Keratinocyte (primary cell): ENCODE results near the gene DZIP1L. TPM values are rescaled to one million over a fixed set of nuclear protein-coding genes. Genes with fewer than 3 reads are reported as not detected.
A peak's percentile ranks its signal among the peaks of the same experiment; 100 is the strongest.

Experiments
- DNase-seq: peaks from one replicate; pipeline ENCODE4 v3.0.0-alpha.2; 2011; ENCODE audit warnings: low read depth, missing footprints, low spot score
- FAIRE-seq: peaks from 2 replicates; lab custom pipeline; 2011; peaks lifted over from hg19 to GRCh38; lab: Jason Lieb, UNC
- H2AFZ ChIP-seq: 2 replicates; pipeline ENCODE4 v1.6.0; 2012; ENCODE audit warnings: low read length, control low read depth, inconsistent platforms; ENCODE audit not compliant: control insufficient read depth
- H3K27ac ChIP-seq: 2 replicates; pipeline ENCODE4 v1.5.1; 2011; ENCODE audit warnings: low read length; ENCODE audit not compliant: control insufficient read depth, insufficient read depth
- H3K27me3 ChIP-seq: 3 replicates; pipeline ENCODE4 v1.6.0; 2011; ENCODE audit warnings: low read length; ENCODE audit not compliant: control insufficient read depth, insufficient read depth; ENCODE audit errors: extremely low read depth
- H3K36me3 ChIP-seq, 2 experiments: 2 replicates in 1 of 2; 3 replicates in 1 of 2; pipeline ENCODE4 v1.5.1; 2011; ENCODE audit warnings: low read length in 2 of 2, mild to moderate bottlenecking in 1 of 2; ENCODE audit not compliant: control insufficient read depth in 2 of 2, insufficient read depth in 2 of 2; ENCODE audit errors: extremely low read depth in 1 of 2
- H3K4me1 ChIP-seq: 3 replicates; pipeline ENCODE4 v1.5.1; 2011; ENCODE audit warnings: low read length; ENCODE audit not compliant: control insufficient read depth, insufficient read depth; ENCODE audit errors: extremely low read depth
- H3K4me2 ChIP-seq: 3 replicates; pipeline ENCODE4 v1.6.0; 2011; ENCODE audit warnings: low read depth, low read length; ENCODE audit not compliant: control insufficient read depth, insufficient read depth; ENCODE audit errors: extremely low read depth
- H3K4me3 ChIP-seq, 3 experiments: fragments of 200-600 bp in 1 of 3; sonication (generic) in 1 of 3; 2 replicates in 2 of 3; 3 replicates in 1 of 3; pipeline ENCODE4 v1.5.1; 2011 to 2016; ENCODE audit warnings: low read length in 3 of 3, mild to moderate bottlenecking in 3 of 3, control low read depth in 2 of 3, inconsistent platforms in 1 of 3, low read depth in 1 of 3, mixed read lengths in 1 of 3, mixed run types in 1 of 3, moderate library complexity in 1 of 3; ENCODE audit not compliant: control insufficient read depth in 2 of 3, insufficient read depth in 2 of 3; ENCODE audit errors: extremely low read depth in 1 of 3
- H3K79me2 ChIP-seq: 2 replicates; pipeline ENCODE4 v1.6.0; 2012; ENCODE audit warnings: low read length; ENCODE audit not compliant: control insufficient read depth, insufficient read depth
- H3K9ac ChIP-seq: 3 replicates; pipeline ENCODE4 v1.6.0; 2011; ENCODE audit warnings: low read length; ENCODE audit not compliant: control insufficient read depth, insufficient read depth; ENCODE audit errors: extremely low read depth
- H3K9me1 ChIP-seq: 3 replicates; pipeline ENCODE4 v1.6.0; 2011; ENCODE audit warnings: low read length; ENCODE audit not compliant: control insufficient read depth, insufficient read depth; ENCODE audit errors: extremely low read depth
- H3K9me3 ChIP-seq: 2 replicates; pipeline ENCODE4 v1.5.1; 2012; ENCODE audit warnings: low read depth, low read length; ENCODE audit not compliant: control insufficient read depth
- H4K20me1 ChIP-seq: 3 replicates; pipeline ENCODE4 v1.6.0; 2011; ENCODE audit warnings: low read length; ENCODE audit not compliant: control insufficient read depth, insufficient read depth; ENCODE audit errors: extremely low read depth
- CTCF ChIP-seq, 3 experiments: IDR thresholded peaks in 1 of 3; conservative IDR thresholded peaks in 1 of 3; optimal IDR thresholded peaks in 1 of 3; 2 replicates in 2 of 3; 3 replicates in 1 of 3; pipeline versions ENCODE3 to v1.5.1; 2011; ENCODE audit warnings: low read length in 3 of 3, mild to moderate bottlenecking in 3 of 3, moderate library complexity in 2 of 3, control low read depth in 1 of 3, inconsistent platforms in 1 of 3; ENCODE audit not compliant: insufficient read depth in 2 of 3; ENCODE audit errors: extremely low read depth in 1 of 3
- EZH2 ChIP-seq: IDR thresholded peaks from one replicate; pipeline ENCODE4 v1.6.1; 2012; ENCODE audit warnings: inconsistent platforms, mild to moderate bottlenecking, low read length, moderate library complexity
- dilution Hi-C: fragments of 300-500 bp; cut with MboI; formaldehyde crosslinking; loops from one replicate; pipeline ENCODE4 v1.7.0; 2020; ENCODE audit warnings: low sequenced_read_pairs; ENCODE audit not compliant: extremely low pct_ligation_motif_present
- polyA plus RNA-seq, 5 experiments: library from polyadenylated mRNA; depleted of rRNA in 3 of 5; stranded (reverse) in 3 of 5; stranded (forward) in 1 of 5; unstranded in 1 of 5; fragments of >200 nt; gene quantifications; 1 replicate in 1 of 5; 2 replicates in 3 of 5; 3 replicates in 1 of 5; pipeline versions ENCODE4 v1.2.1 to v1.2.3, GENCODE V29; 2011 to 2012; ENCODE audit warnings: missing spikeins in 2 of 5, low read depth in 1 of 5, low replicate concordance in 1 of 5

DZIP1L gene
- polyA plus RNA-seq, 1 donor (not counting 4 experiments of a cell fraction or from before 2014, with no cell fraction given): 1.7 TPM

- Histone ChIP-seq H3K4me2 (no peak overlapping the region), H2AFZ (no peak overlapping the region), H3K4me1 (no peaks in the 10 kb centered on the region), H3K27ac (no peak overlapping the region), H3K27me3 (peaks cover 4% of the 10 kb centered on the region), H3K4me3 (no peak overlapping the region), H3K79me2 (no peaks in the 10 kb centered on the region), H4K20me1 (no peaks in the 10 kb centered on the region), H3K9me3 (no peaks in the 10 kb centered on the region), H3K36me3 (no peaks in the 10 kb centered on the region), H3K9me1 (no peaks in the 10 kb centered on the region), H3K9ac (no peak overlapping the region)
- FAIRE-seq (no peak), DNase-seq (no peak)
- dilution Hi-C loops: no loop called here
- TF ChIP-seq EZH2 (no peak), CTCF (optimal IDR thresholded peaks at IDR 0.05 in 1 of 3, IDR thresholded peaks at IDR 0.05 in 1 of 3, conservative IDR thresholded peaks at IDR 0.05 in 1 of 3; ENCODE audit: extremely low read depth in 1 of 3, insufficient read depth in 2 of 3, low read length in 3 of 3) (no peak)
These were observed 12.4 kb upstream of the DZIP1L start for GRCh38 chr3:138127636-138128365.

GRCh38 chr3:138125548-138126221, 10.3 kb upstream of the DZIP1L start:
- FAIRE-seq (peak; percentile 5), DNase-seq (no peak)
- Histone ChIP-seq H3K27ac (no peak overlapping the region), H2AFZ (no peak overlapping the region), H3K9me1 (no peaks in the 10 kb centered on the region), H4K20me1 (no peaks in the 10 kb centered on the region), H3K4me1 (no peaks in the 10 kb centered on the region), H3K9ac (no peak overlapping the region), H3K4me2 (no peak overlapping the region), H3K4me3 (no peak overlapping the region), H3K79me2 (no peaks in the 10 kb centered on the region), H3K36me3 (no peaks in the 10 kb centered on the region), H3K9me3 (no peaks in the 10 kb centered on the region), H3K27me3 (no peaks in the 10 kb centered on the region)
- dilution Hi-C loops: no loop called here
- TF ChIP-seq CTCF (optimal IDR thresholded peaks at IDR 0.05 in 1 of 3, IDR thresholded peaks at IDR 0.05 in 1 of 3, conservative IDR thresholded peaks at IDR 0.05 in 1 of 3; ENCODE audit: extremely low read depth in 1 of 3, insufficient read depth in 2 of 3, low read length in 3 of 3) (no peak), EZH2 (no peak)
